ENCODE results near the gene HES6. TPM values are rescaled to one million over a fixed set of nuclear protein-coding genes. Genes with fewer than 3 reads are reported as not detected.
A peak's percentile ranks its signal among the peaks of the same experiment; 100 is the strongest.

Gene HES6
- polyA plus RNA-seq, 1 donor (not counting 4 experiments of a cell fraction or from before 2014, with no cell fraction given): 0.80 TPM

DNA sequence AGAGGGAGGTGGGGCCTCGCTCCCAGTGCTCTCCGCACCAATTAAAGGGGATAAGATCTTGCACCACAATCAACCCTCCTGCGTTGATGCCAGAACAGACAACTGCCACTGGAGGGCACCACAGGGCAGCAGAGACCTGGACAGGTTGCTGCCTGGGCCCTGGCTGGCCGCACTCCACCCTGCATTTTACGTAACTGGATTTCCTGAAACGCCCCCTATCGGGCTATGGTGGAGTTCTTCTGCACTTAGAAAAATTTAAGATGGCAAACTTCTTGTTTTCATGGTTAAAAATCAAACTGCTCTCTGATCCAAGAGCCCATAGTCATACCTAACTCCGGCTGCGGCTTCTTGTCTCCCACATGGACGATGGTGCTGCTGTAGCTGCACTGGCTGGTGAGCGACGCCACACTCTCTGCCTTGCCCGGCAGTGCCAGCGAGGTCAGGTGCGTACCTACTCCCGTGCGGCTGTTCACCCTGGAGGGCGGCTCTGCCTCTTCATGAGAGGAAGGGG is 16.8 kb upstream of the HES6 start:
- peak; percentile 83 for DNase-seq (ENCODE audit: low read depth, low spot score)
- H4K20me1 ChIP-seq (ENCODE audit: control insufficient read depth, extremely low read depth, insufficient read depth, low read length): no peaks in the 10 kb centered on the region
- H3K36me3 ChIP-seq (ENCODE audit: control insufficient read depth in 2 of 2, extremely low read depth in 1 of 2, insufficient read depth in 2 of 2, low read length in 2 of 2): peaks cover 3 to 20% of the 10 kb centered on the region in 2 experiments
- no peaks in the 10 kb centered on the region for H3K9me3 ChIP-seq (ENCODE audit: control insufficient read depth, low read depth, low read length)
- no peaks in the 10 kb centered on the region for H3K79me2 ChIP-seq (ENCODE audit: control insufficient read depth, insufficient read depth, low read length)
- H2AFZ ChIP-seq (ENCODE audit: control insufficient read depth, low read length): no peak overlapping the region
- H3K9me1 ChIP-seq (ENCODE audit: control insufficient read depth, extremely low read depth, insufficient read depth, low read length): no peaks in the 10 kb centered on the region
- H3K4me2 ChIP-seq (ENCODE audit: control insufficient read depth, extremely low read depth, insufficient read depth, low read depth, low read length): no peak overlapping the region
- no peak overlapping the region for H3K4me3 ChIP-seq (ENCODE audit: control insufficient read depth in 2 of 3, extremely low read depth in 1 of 3, insufficient read depth in 2 of 3, low read depth in 1 of 3, low read length in 3 of 3)
- no peak overlapping the region for H3K27ac ChIP-seq (ENCODE audit: control insufficient read depth, insufficient read depth, low read length)
- peak; percentile 86 for FAIRE-seq
- no peaks in the 10 kb centered on the region for H3K4me1 ChIP-seq (ENCODE audit: control insufficient read depth, extremely low read depth, insufficient read depth, low read length)
- dilution Hi-C loops (cut with MboI; ENCODE audit: extremely low pct_ligation_motif_present, low sequenced_read_pairs): no loop called here
- no peak overlapping the region for H3K9ac ChIP-seq (ENCODE audit: control insufficient read depth, extremely low read depth, insufficient read depth, low read length)
- no peak for TF ChIP-seq EZH2 (IDR thresholded peaks at IDR 0.05; ENCODE audit: low read length)
- TF ChIP-seq, protein P1, sequence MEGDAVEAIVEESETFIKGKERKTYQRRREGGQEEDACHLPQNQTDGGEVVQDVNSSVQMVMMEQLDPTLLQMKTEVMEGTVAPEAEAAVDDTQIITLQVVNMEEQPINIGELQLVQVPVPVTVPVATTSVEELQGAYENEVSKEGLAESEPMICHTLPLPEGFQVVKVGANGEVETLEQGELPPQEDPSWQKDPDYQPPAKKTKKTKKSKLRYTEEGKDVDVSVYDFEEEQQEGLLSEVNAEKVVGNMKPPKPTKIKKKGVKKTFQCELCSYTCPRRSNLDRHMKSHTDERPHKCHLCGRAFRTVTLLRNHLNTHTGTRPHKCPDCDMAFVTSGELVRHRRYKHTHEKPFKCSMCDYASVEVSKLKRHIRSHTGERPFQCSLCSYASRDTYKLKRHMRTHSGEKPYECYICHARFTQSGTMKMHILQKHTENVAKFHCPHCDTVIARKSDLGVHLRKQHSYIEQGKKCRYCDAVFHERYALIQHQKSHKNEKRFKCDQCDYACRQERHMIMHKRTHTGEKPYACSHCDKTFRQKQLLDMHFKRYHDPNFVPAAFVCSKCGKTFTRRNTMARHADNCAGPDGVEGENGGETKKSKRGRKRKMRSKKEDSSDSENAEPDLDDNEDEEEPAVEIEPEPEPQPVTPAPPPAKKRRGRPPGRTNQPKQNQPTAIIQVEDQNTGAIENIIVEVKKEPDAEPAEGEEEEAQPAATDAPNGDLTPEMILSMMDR (optimal IDR thresholded peaks at IDR 0.05 in 1 of 3, IDR thresholded peaks at IDR 0.05 in 1 of 3, conservative IDR thresholded peaks at IDR 0.05 in 1 of 3; ENCODE audit: extremely low read depth in 1 of 3, insufficient read depth in 2 of 3, low read length in 3 of 3): peak; percentile 98 to 99 (median 99)
- no peaks in the 10 kb centered on the region for H3K27me3 ChIP-seq (ENCODE audit: control insufficient read depth, extremely low read depth, insufficient read depth, low read length)

DNA sequence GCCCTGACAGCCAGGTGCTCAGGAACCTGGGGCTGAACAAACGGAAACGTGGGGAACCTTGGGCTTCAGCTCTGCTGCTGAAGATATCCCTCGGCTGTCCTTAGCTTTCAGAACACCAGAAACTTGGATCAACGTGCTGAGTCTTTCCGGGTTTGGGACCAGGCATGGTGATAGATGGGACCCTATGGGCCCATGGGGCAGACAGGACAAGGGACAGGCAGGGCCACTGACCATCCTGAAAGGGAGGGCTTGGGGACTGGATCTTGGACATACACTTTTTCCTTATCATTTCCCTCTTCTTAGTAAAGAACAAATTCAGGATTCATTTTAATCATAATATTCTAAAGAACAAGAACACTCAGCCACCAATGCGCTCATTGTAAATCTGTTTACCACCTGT is 16.3 kb upstream of the HES6 start:
- no peak overlapping the region for H3K27ac ChIP-seq (ENCODE audit: control insufficient read depth, insufficient read depth, low read length)
- FAIRE-seq (no peak), DNase-seq (ENCODE audit: low read depth, low spot score) (no peak)
- H3K4me3 ChIP-seq (ENCODE audit: control insufficient read depth in 2 of 3, extremely low read depth in 1 of 3, insufficient read depth in 2 of 3, low read depth in 1 of 3, low read length in 3 of 3): no peak overlapping the region
- TF ChIP-seq EZH2 (IDR thresholded peaks at IDR 0.05; ENCODE audit: low read length): no peak
- TF ChIP-seq, protein P1 (optimal IDR thresholded peaks at IDR 0.05 in 1 of 3, IDR thresholded peaks at IDR 0.05 in 1 of 3, conservative IDR thresholded peaks at IDR 0.05 in 1 of 3; ENCODE audit: extremely low read depth in 1 of 3, insufficient read depth in 2 of 3, low read length in 3 of 3): no peak
- H3K9ac ChIP-seq (ENCODE audit: control insufficient read depth, extremely low read depth, insufficient read depth, low read length): no peak overlapping the region
- H3K4me2 ChIP-seq (ENCODE audit: control insufficient read depth, extremely low read depth, insufficient read depth, low read depth, low read length): no peak overlapping the region
- no peaks in the 10 kb centered on the region for H3K79me2 ChIP-seq (ENCODE audit: control insufficient read depth, insufficient read depth, low read length)
- H3K27me3 ChIP-seq (ENCODE audit: control insufficient read depth, extremely low read depth, insufficient read depth, low read length): no peaks in the 10 kb centered on the region
- H3K9me1 ChIP-seq (ENCODE audit: control insufficient read depth, extremely low read depth, insufficient read depth, low read length): no peaks in the 10 kb centered on the region
- dilution Hi-C loops (cut with MboI; ENCODE audit: extremely low pct_ligation_motif_present, low sequenced_read_pairs): no loop called here
- H4K20me1 ChIP-seq (ENCODE audit: control insufficient read depth, extremely low read depth, insufficient read depth, low read length): no peaks in the 10 kb centered on the region
- peaks cover 3 to 20% of the 10 kb centered on the region in 2 experiments for H3K36me3 ChIP-seq (ENCODE audit: control insufficient read depth in 2 of 2, extremely low read depth in 1 of 2, insufficient read depth in 2 of 2, low read length in 2 of 2)
- no peak overlapping the region for H2AFZ ChIP-seq (ENCODE audit: control insufficient read depth, low read length)
- no peaks in the 10 kb centered on the region for H3K9me3 ChIP-seq (ENCODE audit: control insufficient read depth, low read depth, low read length)
- H3K4me1 ChIP-seq (ENCODE audit: control insufficient read depth, extremely low read depth, insufficient read depth, low read length): no peaks in the 10 kb centered on the region

Measured in keratinocyte (primary cell).